Rectal smooth muscle tissue (tissue), 1 donor: ENCODE data around the gene CNGA2.

Experiments used
- H3K27ac ChIP-seq: one replicate; pipeline ENCODE4 v1.7.0; 2013; ENCODE audit warnings: low read depth, low read length, inconsistent platforms
- H3K27me3 ChIP-seq: one replicate; pipeline ENCODE4 v1.7.0; 2013; ENCODE audit warnings: low read length; ENCODE audit not compliant: control insufficient read depth, insufficient read depth
- H3K36me3 ChIP-seq: one replicate; pipeline ENCODE4 v1.7.0; 2013; ENCODE audit warnings: low read length; ENCODE audit not compliant: control insufficient read depth, insufficient read depth
- H3K4me1 ChIP-seq: one replicate; pipeline ENCODE4 v1.7.0; 2013; ENCODE audit warnings: low read length; ENCODE audit not compliant: control insufficient read depth, insufficient read depth
- H3K4me3 ChIP-seq: one replicate; pipeline ENCODE4 v1.7.0; 2013; ENCODE audit warnings: low read length
- H3K9ac ChIP-seq: one replicate; pipeline ENCODE4 v1.7.0; 2013; ENCODE audit warnings: low read length

Gene CNGA2

GRCh38 chrX:151741606-151742005 is 7.1 kb downstream of the CNGA2 start:
- Histone ChIP-seq H3K9ac (no peak overlapping the region), H3K27me3 (no peaks in the 10 kb centered on the region), H3K4me3 (no peak overlapping the region), H3K4me1 (no peaks in the 10 kb centered on the region), H3K36me3 (no peaks in the 10 kb centered on the region), H3K27ac (no peak overlapping the region)

- Histone ChIP-seq H3K9ac (no peak overlapping the region), H3K4me3 (no peak overlapping the region), H3K27ac (no peak overlapping the region), H3K27me3 (no peaks in the 10 kb centered on the region), H3K4me1 (no peaks in the 10 kb centered on the region), H3K36me3 (no peaks in the 10 kb centered on the region)
Observed at GRCh38 chrX:151742311-151742710, 7.8 kb downstream of the CNGA2 start.

GRCh38 chrX:151743651-151744470 is 9.3 kb downstream of the CNGA2 start:
- H3K4me1 ChIP-seq, result no peaks in the 10 kb centered on the region
- H3K9ac ChIP-seq, result no peak overlapping the region
- H3K27ac ChIP-seq, result no peak overlapping the region
- no peaks in the 10 kb centered on the region for H3K36me3 ChIP-seq
- H3K4me3 ChIP-seq, result no peak overlapping the region
- H3K27me3 ChIP-seq, result no peaks in the 10 kb centered on the region

- no peaks in the 10 kb centered on the region for H3K27me3 ChIP-seq
- H3K36me3 ChIP-seq, result no peaks in the 10 kb centered on the region
- no peak overlapping the region for H3K27ac ChIP-seq
- no peak overlapping the region for H3K4me3 ChIP-seq
- H3K9ac ChIP-seq, result no peak overlapping the region
- H3K4me1 ChIP-seq, result no peaks in the 10 kb centered on the region
Observed at GRCh38 chrX:151745651-151746050, 11.1 kb downstream of the CNGA2 start.

- no peaks in the 10 kb centered on the region for H3K27me3 ChIP-seq
- no peak overlapping the region for H3K27ac ChIP-seq
- no peak overlapping the region for H3K4me3 ChIP-seq
- no peak overlapping the region for H3K9ac ChIP-seq
- H3K36me3 ChIP-seq, result no peaks in the 10 kb centered on the region
- H3K4me1 ChIP-seq, result no peaks in the 10 kb centered on the region
Observed at GRCh38 chrX:151746502-151746901, 12.0 kb downstream of the CNGA2 start.

- H3K9ac ChIP-seq, result no peak overlapping the region
- H3K27ac ChIP-seq, result no peak overlapping the region
- peaks cover 7% of the 10 kb centered on the region for H3K27me3 ChIP-seq
- H3K4me1 ChIP-seq, result no peaks in the 10 kb centered on the region
- no peak overlapping the region for H3K4me3 ChIP-seq
- H3K36me3 ChIP-seq, result no peaks in the 10 kb centered on the region
Observed at GRCh38 chrX:151750511-151750910, 16.0 kb downstream of the CNGA2 start.

- H3K4me1 ChIP-seq, result no peaks in the 10 kb centered on the region
Observed at GRCh38 chrX:151752847-151753246, 18.3 kb downstream of the CNGA2 start.

GRCh38 chrX:151753313-151754046 is 18.9 kb downstream of the CNGA2 start:
- no peak overlapping the region for H3K4me3 ChIP-seq
- H3K9ac ChIP-seq, result no peak overlapping the region
- no peak overlapping the region for H3K27ac ChIP-seq
- no peaks in the 10 kb centered on the region for H3K4me1 ChIP-seq
- no peaks in the 10 kb centered on the region for H3K36me3 ChIP-seq
- H3K27me3 ChIP-seq, result peaks cover 9% of the 10 kb centered on the region

More at GRCh38 chrX:151752847-151753246, 18.3 kb downstream of the CNGA2 start:
- H3K4me3 ChIP-seq, result no peak overlapping the region
- H3K27ac ChIP-seq, result no peak overlapping the region
- no peak overlapping the region for H3K9ac ChIP-seq
- peaks cover 9% of the 10 kb centered on the region for H3K27me3 ChIP-seq
- no peaks in the 10 kb centered on the region for H3K36me3 ChIP-seq

- Histone ChIP-seq H3K4me3 (no peak overlapping the region), H3K9ac (no peak overlapping the region), H3K36me3 (no peaks in the 10 kb centered on the region), H3K4me1 (no peaks in the 10 kb centered on the region), H3K27me3 (peaks cover 9% of the 10 kb centered on the region), H3K27ac (no peak overlapping the region)
Observed at GRCh38 chrX:151754047-151754429, 19.5 kb downstream of the CNGA2 start.

- Histone ChIP-seq H3K27ac (no peak overlapping the region), H3K9ac (no peak overlapping the region), H3K27me3 (peaks cover 9% of the 10 kb centered on the region), H3K4me3 (no peak overlapping the region), H3K36me3 (no peaks in the 10 kb centered on the region), H3K4me1 (no peaks in the 10 kb centered on the region)
Observed at GRCh38 chrX:151754641-151755215, 20.2 kb downstream of the CNGA2 start.

GRCh38 chrX:151759041-151759708 is 24.6 kb downstream of the CNGA2 start:
- Histone ChIP-seq H3K27ac (no peak overlapping the region), H3K4me1 (no peaks in the 10 kb centered on the region), H3K27me3 (peaks cover 3% of the 10 kb centered on the region), H3K36me3 (no peaks in the 10 kb centered on the region), H3K4me3 (no peak overlapping the region), H3K9ac (no peak overlapping the region)

- Histone ChIP-seq H3K27ac (no peak overlapping the region), H3K36me3 (no peaks in the 10 kb centered on the region), H3K4me1 (no peaks in the 10 kb centered on the region), H3K9ac (no peak overlapping the region), H3K27me3 (no peaks in the 10 kb centered on the region), H3K4me3 (no peak overlapping the region)
Observed at GRCh38 chrX:151762802-151763201, 28.3 kb downstream of the CNGA2 start.
